MM.1S (cell line): ENCODE results near the gene CA9.

Source experiments
- DNase-seq: peaks from one replicate; pipeline ENCODE4 v3.0.0-alpha.2; 2015
- H2AFZ ChIP-seq: fragments of 300-600 bp; sonication (generic); 2 replicates; pipeline ENCODE4 v1.6.0; 2016; ENCODE audit warnings: antibody characterized with exemption, low read length
- H3F3A ChIP-seq: fragments of 300-600 bp; sonication (generic); 2 replicates; pipeline ENCODE4 v1.6.1; 2016; ENCODE audit warnings: mild to moderate bottlenecking, antibody characterized with exemption, low read length, moderate library complexity, mixed read lengths; ENCODE audit not compliant: insufficient read depth
- H3K27ac ChIP-seq: fragments of 300-600 bp; sonication (generic); 2 replicates; pipeline ENCODE4 v1.5.1; 2016; ENCODE audit warnings: mild to moderate bottlenecking, low read length
- H3K27me3 ChIP-seq: fragments of 300-600 bp; sonication (generic); replicated peaks from 2 replicates; pipeline ENCODE4 v1.6.0; 2016; ENCODE audit warnings: low read length; ENCODE audit not compliant: insufficient read depth
- H3K36me3 ChIP-seq: fragments of 300-600 bp; sonication (generic); replicated peaks from 2 replicates; pipeline ENCODE4 v1.6.1; 2016; ENCODE audit warnings: mild to moderate bottlenecking, low read length, mixed read lengths; ENCODE audit not compliant: insufficient read depth
- H3K4me1 ChIP-seq: fragments of 300-600 bp; sonication (generic); 2 replicates; pipeline ENCODE4 v1.6.1; 2016; ENCODE audit warnings: low read length, mixed read lengths
- H3K4me2 ChIP-seq: fragments of 300-600 bp; sonication (generic); 2 replicates; pipeline ENCODE4 v1.6.0; 2016; ENCODE audit warnings: low read depth, low read length
- H3K4me3 ChIP-seq: fragments of 300-600 bp; sonication (generic); 2 replicates; pipeline ENCODE4 v1.5.1; 2016; ENCODE audit warnings: low read length, mixed read lengths
- H3K79me2 ChIP-seq: fragments of 300-600 bp; sonication (generic); 2 replicates; pipeline ENCODE4 v1.6.1; 2016; ENCODE audit warnings: mixed run types, low read length, mixed read lengths
- H3K9ac ChIP-seq: fragments of 300-600 bp; sonication (generic); 2 replicates; pipeline ENCODE4 v1.6.1; 2016; ENCODE audit warnings: low read length, mixed read lengths
- H3K9me2 ChIP-seq: fragments of 300-600 bp; sonication (generic); replicated peaks from 2 replicates; pipeline ENCODE4 v1.6.1; 2016; ENCODE audit warnings: mild to moderate bottlenecking, low read length, mixed read lengths; ENCODE audit not compliant: insufficient read depth
- H3K9me3 ChIP-seq: fragments of 300-600 bp; sonication (generic); replicated peaks from 2 replicates; pipeline ENCODE4 v1.6.1; 2016; ENCODE audit warnings: mild to moderate bottlenecking, low read length, mixed read lengths; ENCODE audit not compliant: insufficient read depth
- H4K20me1 ChIP-seq: fragments of 300-600 bp; sonication (generic); 2 replicates; pipeline ENCODE4 v1.6.1; 2016; ENCODE audit warnings: mild to moderate bottlenecking, low read length, moderate library complexity, mixed read lengths; ENCODE audit not compliant: insufficient read depth
- CTCF ChIP-seq: fragments of 300-600 bp; sonication (generic); IDR thresholded peaks from 2 replicates; pipeline ENCODE4 v1.5.1; 2016; ENCODE audit warnings: antibody characterized with exemption, low read length, mixed read lengths
- EZH2 ChIP-seq: fragments of 300-600 bp; sonication (generic); optimal IDR thresholded peaks from 2 replicates; pipeline ENCODE3; 2017; ENCODE audit warnings: low read depth, mild to moderate bottlenecking, antibody characterized with exemption, low read length, mixed read lengths
- EZH2phosphoT487 ChIP-seq: fragments of 300-600 bp; sonication (generic); IDR thresholded peaks from 2 replicates; pipeline ENCODE4 v1.6.1; 2018; ENCODE audit warnings: antibody characterized with exemption, low read length

CA9 gene

GRCh38 chr9:35680331-35681105 lies 6.8 kb downstream of the CA9 start:
- no peaks in the 10 kb centered on the region for H3F3A ChIP-seq
- DNase-seq, result no peak
- no peak overlapping the region for H2AFZ ChIP-seq
- H3K9ac ChIP-seq, result no peak overlapping the region
- H3K4me2 ChIP-seq, result no peak overlapping the region
- no peak overlapping the region for H3K27ac ChIP-seq
- H3K4me3 ChIP-seq, result no peak overlapping the region
- H3K27me3 ChIP-seq, result 0 out of 2 replicates have a peak, but pooled peaks cover 5% of the 10 kb centered on the region
- no peak for TF ChIP-seq EZH2phosphoT487
- TF ChIP-seq EZH2, result no peak
- TF ChIP-seq CTCF, result no peak
- H3K79me2 ChIP-seq, result no peaks in the 10 kb centered on the region
- H4K20me1 ChIP-seq, result no peaks in the 10 kb centered on the region
- H3K9me2 ChIP-seq, result no peaks in the 10 kb centered on the region
- no peaks in the 10 kb centered on the region for H3K4me1 ChIP-seq
- no peaks in the 10 kb centered on the region for H3K36me3 ChIP-seq
- no peaks in the 10 kb centered on the region for H3K9me3 ChIP-seq

- no peaks in the 10 kb centered on the region for H4K20me1 ChIP-seq
- no peak overlapping the region for H3K4me3 ChIP-seq
- no peak overlapping the region for H3K27ac ChIP-seq
- H3K79me2 ChIP-seq, result no peaks in the 10 kb centered on the region
- TF ChIP-seq CTCF, result no peak
- no peak for TF ChIP-seq EZH2phosphoT487
- TF ChIP-seq EZH2, result no peak
- H3K9me2 ChIP-seq, result no peaks in the 10 kb centered on the region
- DNase-seq, result no peak
- H3K36me3 ChIP-seq, result no peaks in the 10 kb centered on the region
- H3K27me3 ChIP-seq, result 0 out of 2 replicates have a peak, but pooled peaks cover under 1% of the 10 kb centered on the region
- H3F3A ChIP-seq, result no peaks in the 10 kb centered on the region
- no peaks in the 10 kb centered on the region for H3K9me3 ChIP-seq
- H3K4me2 ChIP-seq, result no peak overlapping the region
- no peaks in the 10 kb centered on the region for H3K4me1 ChIP-seq
- no peak overlapping the region for H3K9ac ChIP-seq
- no peak overlapping the region for H2AFZ ChIP-seq
Observed at GRCh38 chr9:35681341-35682002, 7.7 kb downstream of the CA9 start.

GRCh38 chr9:35682051-35682450 lies 8.3 kb downstream of the CA9 start:
- no peak overlapping the region for H2AFZ ChIP-seq
- no peaks in the 10 kb centered on the region for H3K27me3 ChIP-seq
- DNase-seq, result no peak
- no peak overlapping the region for H3K27ac ChIP-seq
- no peak overlapping the region for H3K4me3 ChIP-seq
- H3K9me2 ChIP-seq, result no peaks in the 10 kb centered on the region
- no peaks in the 10 kb centered on the region for H3K79me2 ChIP-seq
- no peaks in the 10 kb centered on the region for H3K4me1 ChIP-seq
- no peaks in the 10 kb centered on the region for H3F3A ChIP-seq
- no peaks in the 10 kb centered on the region for H3K36me3 ChIP-seq
- no peaks in the 10 kb centered on the region for H3K9me3 ChIP-seq
- no peak overlapping the region for H3K9ac ChIP-seq
- TF ChIP-seq CTCF (no peak), EZH2phosphoT487 (no peak), EZH2 (no peak)
- H4K20me1 ChIP-seq, result no peaks in the 10 kb centered on the region
- H3K4me2 ChIP-seq, result no peak overlapping the region
